Ascending aorta (tissue), 2 donors: ENCODE results near the gene SOX8. TPM values are rescaled to one million over a fixed set of nuclear protein-coding genes. Genes with fewer than 3 reads are reported as not detected.

Experiments
- DNase-seq, 2 donors: peaks; one replicate each; pipeline ENCODE4 v3.0.0-alpha.2; 2019; ENCODE audit warnings: low spot score in 2 of 2
- H3K27ac ChIP-seq, 2 donors: fragments of 200-600 bp; sonication (generic); one replicate each; pipeline ENCODE4 v1.5.1; 2016 to 2017; ENCODE audit warnings: mild to moderate bottlenecking in 1 of 2
- H3K27me3 ChIP-seq: fragments of 200-600 bp; sonication (generic); one replicate; pipeline ENCODE4 v1.5.1; 2017
- H3K36me3 ChIP-seq, 2 donors: fragments of 200-600 bp; sonication (generic); one replicate each; pipeline ENCODE4 v1.5.1; 2016
- H3K4me1 ChIP-seq, 2 donors: fragments of 200-600 bp; sonication (generic); one replicate each; pipeline ENCODE4 v1.5.1; 2016 to 2017; ENCODE audit warnings: mild to moderate bottlenecking in 1 of 2
- H3K4me3 ChIP-seq, 2 donors: fragments of 200-600 bp; sonication (generic); one replicate each; pipeline ENCODE4 v1.5.1; 2016 to 2017; ENCODE audit warnings: mild to moderate bottlenecking in 1 of 2
- H3K9me3 ChIP-seq, 2 donors: fragments of 200-600 bp; sonication (generic); one replicate each; pipeline ENCODE4 v1.5.1; 2016
- intact Hi-C: fragments of 100-400 bp; cut with DNase I; formaldehyde crosslinking; loops from one replicate; pipeline ENCODE4 v1.15.1; 2023
- total RNA-seq: library from RNA; depleted of rRNA; stranded (reverse); fragments of >200 nt; gene quantifications from one replicate; pipeline ENCODE4 v1.1.0, GENCODE V29; 2016
- TF ChIP-seq, protein P1 (sequence below), 3 experiments: fragments of 200-600 bp in 2 of 3; fragments of 450-650 bp in 1 of 3; sonication (generic) in 2 of 3; IDR thresholded peaks; one replicate each; pipeline ENCODE4 v1.5.1; 2016 to 2019; ENCODE audit warnings: antibody characterized with exemption in 3 of 3, mild to moderate bottlenecking in 1 of 3, moderate library complexity in 1 of 3

SOX8 gene
- total RNA-seq, 1 donor from 2014 or later, result 18.9 TPM

DNA sequence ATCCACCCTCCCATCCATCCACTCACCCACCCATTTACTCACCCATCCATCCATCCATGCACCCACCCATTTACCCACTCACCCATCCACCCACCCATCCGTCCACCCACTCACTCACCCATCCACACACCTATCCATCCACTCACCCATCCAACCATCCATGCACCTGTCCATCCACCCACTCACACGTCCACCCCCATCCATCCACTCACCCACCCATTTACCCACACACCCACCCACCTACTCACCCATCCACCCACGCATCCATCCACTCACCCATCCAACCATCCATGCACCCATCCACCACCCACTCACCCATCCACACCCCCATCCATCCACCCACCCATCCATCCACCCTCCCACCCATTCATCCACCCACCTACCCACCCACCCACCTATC is 12.2 kb downstream of the SOX8 start:
- Histone ChIP-seq H3K36me3 (no peaks in the 10 kb centered on the region), H3K4me3 (no peak overlapping the region), H3K9me3 (peaks cover 12 to 16% of the 10 kb centered on the region in 2 donors), H3K27ac (no peak overlapping the region), H3K27me3 (no peaks in the 10 kb centered on the region), H3K4me1 (peaks cover 0 to 3% of the 10 kb centered on the region in 2 donors)
- DNase-seq, result no peak
- intact Hi-C loops, result no loop called here
- TF ChIP-seq, protein P1, sequence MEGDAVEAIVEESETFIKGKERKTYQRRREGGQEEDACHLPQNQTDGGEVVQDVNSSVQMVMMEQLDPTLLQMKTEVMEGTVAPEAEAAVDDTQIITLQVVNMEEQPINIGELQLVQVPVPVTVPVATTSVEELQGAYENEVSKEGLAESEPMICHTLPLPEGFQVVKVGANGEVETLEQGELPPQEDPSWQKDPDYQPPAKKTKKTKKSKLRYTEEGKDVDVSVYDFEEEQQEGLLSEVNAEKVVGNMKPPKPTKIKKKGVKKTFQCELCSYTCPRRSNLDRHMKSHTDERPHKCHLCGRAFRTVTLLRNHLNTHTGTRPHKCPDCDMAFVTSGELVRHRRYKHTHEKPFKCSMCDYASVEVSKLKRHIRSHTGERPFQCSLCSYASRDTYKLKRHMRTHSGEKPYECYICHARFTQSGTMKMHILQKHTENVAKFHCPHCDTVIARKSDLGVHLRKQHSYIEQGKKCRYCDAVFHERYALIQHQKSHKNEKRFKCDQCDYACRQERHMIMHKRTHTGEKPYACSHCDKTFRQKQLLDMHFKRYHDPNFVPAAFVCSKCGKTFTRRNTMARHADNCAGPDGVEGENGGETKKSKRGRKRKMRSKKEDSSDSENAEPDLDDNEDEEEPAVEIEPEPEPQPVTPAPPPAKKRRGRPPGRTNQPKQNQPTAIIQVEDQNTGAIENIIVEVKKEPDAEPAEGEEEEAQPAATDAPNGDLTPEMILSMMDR (IDR thresholded peaks at IDR 0.05), result no peak

DNA sequence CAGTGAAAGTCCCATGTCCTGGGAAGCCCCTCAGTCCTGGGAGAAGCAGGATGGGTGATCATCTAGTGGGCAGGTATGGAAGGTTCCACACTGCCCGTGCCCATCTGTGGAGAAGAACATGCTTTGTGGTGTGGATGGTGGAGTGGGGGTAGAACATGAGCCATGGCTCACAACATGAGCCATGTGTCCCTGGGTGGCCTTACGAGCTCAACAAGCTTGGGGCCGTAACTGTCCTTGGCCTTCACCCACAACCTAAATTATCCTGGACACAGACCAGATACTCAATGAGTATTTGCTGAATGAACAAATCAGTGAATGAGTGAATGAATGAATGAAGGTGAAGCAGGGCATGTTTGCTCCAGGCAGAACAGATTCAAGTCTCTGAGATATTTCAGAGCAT is 13.5 kb downstream of the SOX8 start:
- no peak overlapping the region for H3K27ac ChIP-seq
- no peak overlapping the region for H3K4me3 ChIP-seq
- H3K9me3 ChIP-seq, result peaks cover 12 to 16% of the 10 kb centered on the region in 2 donors
- no peaks in the 10 kb centered on the region for H3K27me3 ChIP-seq
- TF ChIP-seq, protein P1 (IDR thresholded peaks at IDR 0.05), result no peak
- DNase-seq, result no peak
- intact Hi-C loops, result no loop called here
- peaks cover 0 to 3% of the 10 kb centered on the region in 2 donors for H3K4me1 ChIP-seq
- H3K36me3 ChIP-seq, result no peaks in the 10 kb centered on the region

GRCh38 chr16:995783-996182 is 14.2 kb downstream of the SOX8 start:
- Histone ChIP-seq H3K9me3 (peaks cover 12 to 16% of the 10 kb centered on the region in 2 donors), H3K36me3 (no peaks in the 10 kb centered on the region), H3K27me3 (no peaks in the 10 kb centered on the region), H3K4me3 (no peak overlapping the region), H3K27ac (no peak overlapping the region), H3K4me1 (peaks cover 0 to 3% of the 10 kb centered on the region in 2 donors)
- intact Hi-C loops, result no loop called here
- DNase-seq, result no peak
- TF ChIP-seq, protein P1 (IDR thresholded peaks at IDR 0.05), result no peak

GRCh38 chr16:996681-997080 is 15.1 kb downstream of the SOX8 start:
- peaks cover 0 to 3% of the 10 kb centered on the region in 2 donors for H3K4me1 ChIP-seq
- intact Hi-C loops, result no loop called here
- H3K27ac ChIP-seq, result peak overlapping the region in 1 of 2 donors; percentile 1
- H3K36me3 ChIP-seq, result no peaks in the 10 kb centered on the region
- TF ChIP-seq, protein P1 (IDR thresholded peaks at IDR 0.05), result no peak
- peaks cover 12 to 16% of the 10 kb centered on the region in 2 donors for H3K9me3 ChIP-seq
- no peak for DNase-seq
- H3K27me3 ChIP-seq, result no peaks in the 10 kb centered on the region
- H3K4me3 ChIP-seq, result no peak overlapping the region

DNA sequence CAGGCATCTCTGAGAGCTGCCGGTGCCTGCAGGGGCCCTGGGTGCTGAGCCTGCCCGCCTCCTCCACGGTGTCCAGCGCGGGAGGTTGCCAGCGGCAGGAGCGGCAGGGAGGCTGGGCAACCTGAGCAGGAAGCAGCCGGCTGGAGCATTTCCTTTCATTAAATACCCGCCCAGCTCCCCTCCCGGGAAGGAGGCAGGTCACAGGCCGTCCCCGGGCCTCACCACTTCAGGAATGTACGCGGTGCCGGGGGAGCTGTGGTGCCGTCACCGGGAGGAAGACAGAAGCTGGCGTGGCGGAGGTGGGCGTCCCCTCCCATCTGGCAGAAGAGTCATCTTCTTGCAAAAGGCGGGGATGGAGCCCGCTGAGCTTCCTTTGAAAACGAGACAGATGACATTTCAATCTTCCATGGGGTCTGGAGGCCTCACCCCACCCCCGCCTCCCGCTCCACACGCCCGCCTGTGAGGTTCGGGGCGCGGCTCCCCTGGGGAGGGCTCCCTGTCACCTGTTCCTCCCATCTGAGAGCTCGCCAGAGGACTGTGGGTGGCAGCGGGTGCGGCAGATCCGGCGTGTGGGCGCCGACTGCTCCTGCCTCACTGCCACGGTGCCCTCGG is 16.0 kb downstream of the SOX8 start:
- peaks cover 12 to 16% of the 10 kb centered on the region in 2 donors for H3K9me3 ChIP-seq
- H3K27ac ChIP-seq, result peak overlapping the region; percentile 1 to 56
- H3K36me3 ChIP-seq, result no peaks in the 10 kb centered on the region
- TF ChIP-seq, protein P1 (IDR thresholded peaks at IDR 0.05), result no peak
- intact Hi-C loops, result loop anchor here (2.0 kb wide), 1 partner anchor 15 kb away; no protein-coding TSS in a partner anchor
- peak overlapping the region in 1 of 2 donors; percentile 29 for H3K4me3 ChIP-seq
- no peak for DNase-seq
- H3K4me1 ChIP-seq, result peaks cover 0 to 3% of the 10 kb centered on the region in 2 donors
- H3K27me3 ChIP-seq, result no peaks in the 10 kb centered on the region
